Activated gamma-delta T cell (primary cell): Measurements from ENCODE around the gene PAPOLB.

Source experiments
- DNase-seq: peaks from one replicate; lab custom pipeline; 2025; lab: John Stamatoyannopoulos, UW

The PAPOLB gene

GRCh38 chr7:4823441-4824119, 38.2 kb downstream of the PAPOLB start:
- no peak for DNase-seq

- no peak for DNase-seq
These were observed 39.2 kb downstream of the PAPOLB start for GRCh38 chr7:4822677-4823076.

- DNase-seq, result no peak
These were observed 40.8 kb downstream of the PAPOLB start for GRCh38 chr7:4820967-4821471.

GRCh38 chr7:4820405-4820966, 41.3 kb downstream of the PAPOLB start:
- no peak for DNase-seq

GRCh38 chr7:4819560-4820404, 42.0 kb downstream of the PAPOLB start:
- DNase-seq, result no peak

GRCh38 chr7:4818000-4818794, 43.6 kb downstream of the PAPOLB start:
- DNase-seq, result no peak

GRCh38 chr7:4817178-4817901, 44.5 kb downstream of the PAPOLB start:
- no peak for DNase-seq

- DNase-seq, result no peak
These were observed 45.3 kb downstream of the PAPOLB start for GRCh38 chr7:4816419-4817080.

GRCh38 chr7:4815609-4816418, 46.0 kb downstream of the PAPOLB start:
- no peak for DNase-seq

- no peak for DNase-seq
These were observed 46.7 kb downstream of the PAPOLB start for GRCh38 chr7:4815121-4815520.

GRCh38 chr7:4814433-4814832, 47.4 kb downstream of the PAPOLB start:
- no peak for DNase-seq

GRCh38 chr7:4809666-4810065, 52.2 kb downstream of the PAPOLB start:
- no peak for DNase-seq

- DNase-seq, result no peak
These were observed 52.7 kb downstream of the PAPOLB start for GRCh38 chr7:4809091-4809591.

GRCh38 chr7:4808565-4808964, 53.3 kb downstream of the PAPOLB start:
- no peak for DNase-seq

GRCh38 chr7:4808026-4808425, 53.8 kb downstream of the PAPOLB start:
- no peak for DNase-seq
